GM23338 (cell line): ENCODE data around the gene SASH3. TPM values are rescaled to one million over a fixed set of nuclear protein-coding genes. Genes with fewer than 3 reads are reported as not detected.
A peak's percentile ranks its signal among the peaks of the same experiment; 100 is the strongest.

Experiments used
- ATAC-seq: fragments of 200-7000 bp; cut with Tn5 transposase; 3 replicates; pipeline ENCODE4 v1.9.1; 2020
- DNase-seq: peaks from one replicate; pipeline ENCODE4 v3.0.0-alpha.2; 2015; ENCODE audit warnings: low spot score
- H2AFZ ChIP-seq: fragments of 200-600 bp; sonication (generic); 2 replicates; pipeline ENCODE4 v1.8.0; 2016; ENCODE audit warnings: antibody characterized with exemption, mild to moderate bottlenecking, moderate library complexity
- H3F3A ChIP-seq: fragments of 200-600 bp; sonication (generic); replicated peaks from 2 replicates; pipeline ENCODE4 v1.8.0; 2017; ENCODE audit warnings: antibody characterized with exemption, mixed run types, low read depth
- H3K27ac ChIP-seq: fragments of 200-600 bp; sonication (generic); 2 replicates; pipeline ENCODE4 v1.6.1; 2016; ENCODE audit warnings: low read depth
- H3K27me3 ChIP-seq: fragments of 200-600 bp; sonication (generic); 2 replicates; pipeline ENCODE4 v1.8.0; 2016; ENCODE audit warnings: mild to moderate bottlenecking, mixed run types, moderate library complexity; ENCODE audit not compliant: insufficient read depth
- H3K36me3 ChIP-seq: fragments of 200-600 bp; sonication (generic); 2 replicates; pipeline ENCODE4 v1.8.0; 2016; ENCODE audit warnings: mild to moderate bottlenecking; ENCODE audit not compliant: insufficient read depth
- H3K4me1 ChIP-seq: fragments of 200-600 bp; sonication (generic); 2 replicates; pipeline ENCODE4 v1.8.0; 2016; ENCODE audit warnings: mild to moderate bottlenecking, moderate library complexity; ENCODE audit not compliant: insufficient read depth
- H3K4me2 ChIP-seq: fragments of 200-600 bp; sonication (generic); 2 replicates; pipeline ENCODE4 v1.7.1; 2017; ENCODE audit warnings: mixed run types
- H3K4me3 ChIP-seq: fragments of 200-600 bp; sonication (generic); 2 replicates; pipeline ENCODE4 v1.6.1; 2016; ENCODE audit warnings: mixed run types
- H3K79me2 ChIP-seq: fragments of 200-600 bp; sonication (generic); replicated peaks from 2 replicates; pipeline ENCODE4 v1.8.0; 2017; ENCODE audit warnings: mild to moderate bottlenecking; ENCODE audit not compliant: insufficient read depth
- H3K9me2 ChIP-seq: fragments of 200-600 bp; sonication (generic); 2 replicates; pipeline ENCODE4 v1.8.0; 2017; ENCODE audit not compliant: insufficient read depth
- H4K20me1 ChIP-seq: fragments of 200-600 bp; sonication (generic); replicated peaks from 2 replicates; pipeline ENCODE4 v1.8.0; 2017; ENCODE audit warnings: mild to moderate bottlenecking; ENCODE audit not compliant: insufficient read depth
- H3K27ac Mint-ChIP-seq: 2 replicates; pipeline ENCODE4 v1.8.0; 2020; ENCODE audit warnings: inconsistent platforms, mild to moderate bottlenecking, moderate library complexity, mixed read lengths
- H3K27me3 Mint-ChIP-seq: 3 replicates; pipeline ENCODE4 v1.8.0; 2022; ENCODE audit warnings: low read depth, mild to moderate bottlenecking, moderate library complexity, mixed read lengths, inconsistent platforms; ENCODE audit not compliant: insufficient read depth, poor library complexity
- H3K36me3 Mint-ChIP-seq: 3 replicates; pipeline ENCODE4 v1.8.0; 2021; ENCODE audit warnings: low read depth, mild to moderate bottlenecking, inconsistent platforms, moderate library complexity, mixed read lengths
- H3K4me1 Mint-ChIP-seq: 3 replicates; pipeline ENCODE4 v1.8.0; 2020; ENCODE audit warnings: mild to moderate bottlenecking, inconsistent platforms, mixed read lengths
- H3K4me3 Mint-ChIP-seq: 3 replicates; pipeline ENCODE4 v1.8.0; 2021; ENCODE audit warnings: moderate library complexity, mild to moderate bottlenecking, inconsistent platforms, mixed read lengths
- H3K9me3 Mint-ChIP-seq: 3 replicates; pipeline ENCODE4 v1.8.0; 2020; ENCODE audit warnings: moderate library complexity, mild to moderate bottlenecking, inconsistent platforms, mixed read lengths
- ETS1 ChIP-seq: IDR thresholded peaks from 2 replicates; pipeline ENCODE4 v1.6.1; 2016; ENCODE audit warnings: antibody characterized with exemption
- EZH2phosphoT487 ChIP-seq: fragments of 200-600 bp; sonication (generic); IDR thresholded peaks from one replicate; pipeline ENCODE4 v1.8.1; 2018; ENCODE audit warnings: antibody characterized with exemption; ENCODE audit not compliant: unreplicated experiment
- ZNF462 ChIP-seq: fragments of 250-450 bp; sonication (Bioruptor Pico); IDR thresholded peaks from 2 replicates; pipeline ENCODE4 v1.5.0; 2020; ENCODE audit warnings: mild to moderate bottlenecking, moderate library complexity
- polyA plus RNA-seq: library from polyadenylated mRNA; unstranded; fragments of >200 nt; fragmentation: Nextera tagmentation; extraction: Ambion mirVana; gene quantifications from 2 replicates; pipeline ENCODE4 v1.2.1, GENCODE V29; 2016
- total RNA-seq: library from RNA; depleted of rRNA; stranded (reverse); fragments of >200 nt; shearing (Covaris generic); gene quantifications from 2 replicates; pipeline ENCODE4 v1.2.3, GENCODE V29; 2014

SASH3 gene
- total and polyA plus RNA-seq, 2 experiments from 2014 or later, result 0.18 TPM; not detected in 1

DNA sequence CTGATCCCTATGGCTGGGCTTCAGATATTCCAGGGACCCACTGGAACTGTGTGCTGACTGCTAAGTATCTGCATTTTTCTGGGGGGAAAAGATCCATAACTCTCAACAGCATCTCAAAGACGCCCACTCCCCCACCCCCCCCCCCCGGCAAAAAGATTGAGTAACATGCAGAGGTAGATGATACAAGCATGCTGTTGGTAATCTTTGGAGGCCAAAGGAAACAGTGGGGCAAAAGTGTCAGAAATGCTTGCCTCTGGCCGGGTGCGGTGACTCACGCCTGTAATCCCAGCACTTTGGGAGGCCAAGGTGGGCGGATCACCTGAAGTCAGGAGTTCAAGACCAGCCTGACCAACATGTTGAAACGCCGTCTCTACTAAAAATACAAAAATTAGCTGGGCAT lies 28.8 kb upstream of the SASH3 start (continued):
- TF ChIP-seq ZNF462 (no peak), EZH2phosphoT487 (no peak), ETS1 (no peak)

GRCh38 chrX:129754056-129755024 lies 25.4 kb upstream of the SASH3 start:
- no peak overlapping the region for H3K27ac Mint-ChIP-seq
- Histone ChIP-seq H3K36me3 (no peaks in the 10 kb centered on the region), H2AFZ (peak overlapping the region; percentile 76; the same call in 1 of the 2 replicates), H3K4me1 (no peaks in the 10 kb centered on the region), H4K20me1 (no peaks in the 10 kb centered on the region), H3K4me3 (no peak overlapping the region), H3K27ac (no peak overlapping the region), H3K79me2 (no peaks in the 10 kb centered on the region), H3K9me2 (no peaks in the 10 kb centered on the region), H3K4me2 (peak overlapping the region; percentile 51; the same call in 1 of the 2 replicates), H3F3A (no peaks in the 10 kb centered on the region), H3K27me3 (no peaks in the 10 kb centered on the region)
- H3K9me3 Mint-ChIP-seq, result no peaks in the 10 kb centered on the region
- no peak overlapping the region for H3K4me3 Mint-ChIP-seq
- peak; percentile 65 for DNase-seq
- peaks cover 17% of the 10 kb centered on the region for H3K4me1 Mint-ChIP-seq
- peaks cover 6% of the 10 kb centered on the region for H3K27me3 Mint-ChIP-seq
- H3K36me3 Mint-ChIP-seq, result no peaks in the 10 kb centered on the region
- peak; percentile 65 for ATAC-seq
- TF ChIP-seq ZNF462, result no peak
